ENCODE measurements around the gene CDYL.

The CDYL gene

GRCh38 chr6:4852938-4853337 is 76.7 kb downstream of the CDYL start:
- intact Hi-C loops (cut with DNase I; ENCODE audit: low total_unique reads), result no loop called here
- Histone ChIP-seq H3K27ac (no peak overlapping the region), H3K9me3 (no peaks in the 10 kb centered on the region), H3K4me1 (peaks cover 0 to 19% (median 11%) of the 10 kb centered on the region in 4 donors), H3K4me3 (no peak overlapping the region), H3K27me3 (no peaks in the 10 kb centered on the region), H3K36me3 (no peaks in the 10 kb centered on the region)
- TF ChIP-seq CTCF (IDR thresholded peaks at IDR 0.05), result no peak
- no peak for DNase-seq

- H3K9me3 ChIP-seq, result no peaks in the 10 kb centered on the region
- no peaks in the 10 kb centered on the region for H3K27me3 ChIP-seq
- H3K4me1 ChIP-seq, result peaks cover 0 to 15% (median 8%) of the 10 kb centered on the region in 4 donors
- no peak for DNase-seq
- no peak overlapping the region for H3K4me3 ChIP-seq
- intact Hi-C loops (cut with DNase I; ENCODE audit: low total_unique reads), result no loop called here
- no peak for TF ChIP-seq CTCF (IDR thresholded peaks at IDR 0.05)
- no peak overlapping the region for H3K27ac ChIP-seq
- H3K36me3 ChIP-seq, result no peaks in the 10 kb centered on the region
Measured at GRCh38 chr6:4853349-4853748, 77.1 kb downstream of the CDYL start.

- Histone ChIP-seq H3K4me3 (no peak overlapping the region), H3K9me3 (no peaks in the 10 kb centered on the region), H3K4me1 (peaks cover 0 to 9% (median 3%) of the 10 kb centered on the region in 4 donors), H3K27me3 (no peaks in the 10 kb centered on the region), H3K36me3 (no peaks in the 10 kb centered on the region), H3K27ac (no peak overlapping the region)
- intact Hi-C loops (cut with DNase I; ENCODE audit: low total_unique reads), result no loop called here
- TF ChIP-seq CTCF (IDR thresholded peaks at IDR 0.05), result no peak
- DNase-seq, result no peak
Measured at GRCh38 chr6:4853782-4854511, 77.7 kb downstream of the CDYL start.

GRCh38 chr6:4856785-4857184 is 80.6 kb downstream of the CDYL start:
- TF ChIP-seq CTCF (IDR thresholded peaks at IDR 0.05), result no peak
- no peak overlapping the region for H3K4me3 ChIP-seq
- intact Hi-C loops (cut with DNase I; ENCODE audit: low total_unique reads), result no loop called here

GRCh38 chr6:4858194-4859015 is 82.2 kb downstream of the CDYL start:
- no peak for TF ChIP-seq CTCF (IDR thresholded peaks at IDR 0.05)
- Histone ChIP-seq H3K27ac (no peak overlapping the region), H3K36me3 (no peaks in the 10 kb centered on the region), H3K4me3 (no peak overlapping the region), H3K4me1 (peaks cover 0 to 10% (median 0%) of the 10 kb centered on the region in 4 donors), H3K9me3 (peaks cover 0 to 3% (median 0%) of the 10 kb centered on the region in 3 donors), H3K27me3 (no peaks in the 10 kb centered on the region)
- intact Hi-C loops (cut with DNase I; ENCODE audit: low total_unique reads), result no loop called here
- DNase-seq, result no peak

More at GRCh38 chr6:4856785-4857184, 80.6 kb downstream of the CDYL start:
- Histone ChIP-seq H3K36me3 (no peaks in the 10 kb centered on the region), H3K4me1 (peaks cover 0 to 10% (median 0%) of the 10 kb centered on the region in 4 donors), H3K9me3 (no peaks in the 10 kb centered on the region), H3K27ac (no peak overlapping the region), H3K27me3 (no peaks in the 10 kb centered on the region)
- no peak for DNase-seq
